Fibroblast of villous mesenchyme (primary cell): ENCODE data around the gene PTPRJ. TPM values are rescaled to one million over a fixed set of nuclear protein-coding genes. Genes with fewer than 3 reads are reported as not detected.
"Not testable (repeated sequence)": the region's sequence is repeated elsewhere in the genome, so short reads cannot be mapped to it uniquely, and the experiment has no call there.

Experiments
- DNase-seq: peaks from one replicate; pipeline ENCODE4 v3.0.0-alpha.2; 2010; ENCODE audit warnings: low read depth
- H3K4me3 ChIP-seq: 2 replicates; pipeline ENCODE4 v1.5.1; 2011; ENCODE audit warnings: low read depth, mild to moderate bottlenecking, low read length
- CTCF ChIP-seq: IDR thresholded peaks from 2 replicates; pipeline ENCODE4 v1.5.1; 2012; ENCODE audit warnings: low read depth, mild to moderate bottlenecking, low read length; ENCODE audit not compliant: insufficient read depth
- total RNA-seq: library from RNA; depleted of rRNA; stranded (reverse); fragments of >200 nt; gene quantifications from 2 replicates; pipeline ENCODE4 v1.2.3, GENCODE V29; 2012

PTPRJ gene
- total RNA-seq, 1 donor: 29.8 TPM

- TF ChIP-seq CTCF: no peak
- no peak for DNase-seq
- no peak overlapping the region for H3K4me3 ChIP-seq
These were observed 36.4 kb upstream of the PTPRJ start for GRCh38 chr11:47943721-47944586.

- no peak for TF ChIP-seq CTCF
- DNase-seq: no peak
- H3K4me3 ChIP-seq: no peak overlapping the region
These were observed 35.7 kb upstream of the PTPRJ start for GRCh38 chr11:47944632-47945031.

- no peak for TF ChIP-seq CTCF
- H3K4me3 ChIP-seq: no peak overlapping the region
- peak; percentile 92 for DNase-seq
These were observed 33.4 kb upstream of the PTPRJ start for GRCh38 chr11:47946682-47947559.

GRCh38 chr11:47948137-47948536 lies 32.2 kb upstream of the PTPRJ start:
- DNase-seq: no peak

GRCh38 chr11:47949001-47949675 lies 31.2 kb upstream of the PTPRJ start:
- not testable (repeated sequence) for DNase-seq, H3K4me3 ChIP-seq

More at GRCh38 chr11:47948137-47948536, 32.2 kb upstream of the PTPRJ start:
- no peak for TF ChIP-seq CTCF
- no peak overlapping the region for H3K4me3 ChIP-seq

- DNase-seq: no peak
- no peak for TF ChIP-seq CTCF
- H3K4me3 ChIP-seq: no peak overlapping the region
These were observed 30.0 kb upstream of the PTPRJ start for GRCh38 chr11:47950396-47950795.

- H3K4me3 ChIP-seq, DNase-seq: not testable (repeated sequence)
These were observed 28.9 kb upstream of the PTPRJ start for GRCh38 chr11:47951504-47951903.
